GM12873 (cell line): ENCODE results near the gene TBC1D5.

Experiments used
- TF ChIP-seq, protein P1 (sequence below): IDR thresholded peaks from 2 replicates; pipeline ENCODE4 v1.5.1; 2012; ENCODE audit warnings: low read depth, mild to moderate bottlenecking, moderate library complexity, low read length, control low read depth; ENCODE audit not compliant: insufficient read depth; ENCODE audit errors: missing control alignments

The TBC1D5 gene

DNA sequence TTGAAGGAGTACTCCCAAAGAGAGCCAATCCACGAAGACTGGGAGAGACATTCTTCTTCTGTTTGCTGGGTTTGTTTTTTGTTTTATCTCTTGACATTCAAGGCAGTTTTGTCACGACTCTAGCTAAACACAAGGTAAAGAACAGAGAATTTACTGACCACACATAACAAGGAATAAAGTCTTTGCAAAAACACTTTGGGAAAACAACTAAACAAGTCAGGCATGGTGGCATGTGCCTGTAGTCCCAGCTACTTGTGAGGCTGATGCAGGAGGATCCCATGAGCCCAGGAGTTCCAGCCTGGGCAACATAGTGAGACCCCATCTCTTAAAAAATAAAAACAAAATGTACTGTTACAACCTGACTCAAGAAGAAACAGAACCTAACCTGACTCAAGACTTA is 28.0 kb downstream of the TBC1D5 start:
- TF ChIP-seq, protein P1, sequence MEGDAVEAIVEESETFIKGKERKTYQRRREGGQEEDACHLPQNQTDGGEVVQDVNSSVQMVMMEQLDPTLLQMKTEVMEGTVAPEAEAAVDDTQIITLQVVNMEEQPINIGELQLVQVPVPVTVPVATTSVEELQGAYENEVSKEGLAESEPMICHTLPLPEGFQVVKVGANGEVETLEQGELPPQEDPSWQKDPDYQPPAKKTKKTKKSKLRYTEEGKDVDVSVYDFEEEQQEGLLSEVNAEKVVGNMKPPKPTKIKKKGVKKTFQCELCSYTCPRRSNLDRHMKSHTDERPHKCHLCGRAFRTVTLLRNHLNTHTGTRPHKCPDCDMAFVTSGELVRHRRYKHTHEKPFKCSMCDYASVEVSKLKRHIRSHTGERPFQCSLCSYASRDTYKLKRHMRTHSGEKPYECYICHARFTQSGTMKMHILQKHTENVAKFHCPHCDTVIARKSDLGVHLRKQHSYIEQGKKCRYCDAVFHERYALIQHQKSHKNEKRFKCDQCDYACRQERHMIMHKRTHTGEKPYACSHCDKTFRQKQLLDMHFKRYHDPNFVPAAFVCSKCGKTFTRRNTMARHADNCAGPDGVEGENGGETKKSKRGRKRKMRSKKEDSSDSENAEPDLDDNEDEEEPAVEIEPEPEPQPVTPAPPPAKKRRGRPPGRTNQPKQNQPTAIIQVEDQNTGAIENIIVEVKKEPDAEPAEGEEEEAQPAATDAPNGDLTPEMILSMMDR = no peak

DNA sequence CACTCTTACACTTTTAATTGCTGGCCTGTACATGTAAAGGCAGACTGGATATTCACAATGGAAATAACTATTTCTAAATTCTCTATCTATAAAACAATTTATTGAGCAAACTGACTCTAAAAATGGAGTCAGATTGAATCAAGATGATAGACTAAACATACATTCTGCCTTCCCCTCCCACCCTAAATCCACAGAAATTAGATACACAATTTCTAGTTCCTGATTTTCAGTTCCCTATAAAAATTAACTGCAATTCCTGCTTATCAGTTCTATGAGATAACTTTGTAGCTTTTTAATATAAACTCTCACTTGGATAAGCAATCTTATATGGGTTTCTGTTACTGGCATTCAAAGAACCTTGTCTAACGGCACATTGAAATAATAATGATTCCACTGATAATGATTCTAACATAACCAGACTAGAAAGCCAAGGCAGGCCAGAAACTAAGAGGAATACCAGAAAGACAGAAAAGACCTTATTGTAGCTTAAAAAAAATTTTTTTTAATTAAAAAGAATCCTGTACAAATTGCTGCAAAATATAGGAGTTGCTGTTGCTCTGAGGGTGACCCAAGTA is 33.1 kb downstream of the TBC1D5 start:
- TF ChIP-seq, protein P1 = no peak

DNA sequence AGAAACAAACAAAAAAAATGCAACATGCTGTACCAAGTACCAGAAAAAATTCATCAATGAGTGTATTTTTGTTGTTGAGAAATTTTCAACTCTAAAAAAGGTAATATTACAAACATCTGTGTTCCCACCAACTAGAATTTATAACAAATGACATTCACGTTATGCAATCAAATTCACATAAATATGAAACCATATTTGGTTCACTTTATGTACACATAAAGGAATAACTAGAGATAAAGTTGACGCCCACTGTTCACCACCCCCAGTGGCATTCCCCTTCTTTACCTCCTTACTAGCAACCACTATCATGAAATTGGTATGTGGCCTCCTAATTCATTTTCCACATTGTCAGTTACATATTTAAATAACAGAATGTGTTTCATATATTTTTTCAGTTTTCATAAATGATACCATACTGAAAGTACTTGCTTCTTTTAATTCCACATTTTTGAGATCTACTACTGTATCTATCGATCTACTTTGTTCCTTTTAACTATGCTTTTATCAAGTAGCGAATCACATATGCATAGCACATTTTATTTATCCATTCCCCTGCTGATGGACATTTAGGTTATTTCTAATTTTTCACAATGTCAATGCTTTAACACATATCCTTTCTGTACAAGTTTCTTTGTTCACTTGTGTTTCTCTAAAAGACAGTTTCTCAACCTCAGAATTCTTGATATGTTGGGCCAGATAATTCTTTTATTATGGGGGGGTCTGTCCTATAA is 34.5 kb downstream of the TBC1D5 start:
- TF ChIP-seq, protein P1 = no peak

DNA sequence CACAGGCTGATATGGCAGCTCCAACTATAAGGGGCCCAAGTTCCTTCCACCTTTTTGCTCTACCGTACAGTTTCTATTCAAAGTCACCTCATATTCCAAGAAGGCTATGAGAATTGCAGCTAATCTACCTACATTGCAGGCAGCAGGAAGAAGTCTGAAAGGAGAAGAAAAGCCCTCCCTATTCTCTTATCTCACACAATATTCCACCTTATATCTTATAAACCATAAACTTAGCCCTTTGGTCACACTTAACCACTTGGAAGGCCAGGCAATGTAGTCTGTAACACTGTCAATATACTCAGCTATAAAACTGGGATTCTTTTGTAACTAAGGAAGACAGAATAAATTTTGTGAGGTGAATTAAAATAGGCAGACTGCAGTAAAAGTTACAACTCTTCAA is 54.9 kb downstream of the TBC1D5 start:
- TF ChIP-seq, protein P1 = no peak

DNA sequence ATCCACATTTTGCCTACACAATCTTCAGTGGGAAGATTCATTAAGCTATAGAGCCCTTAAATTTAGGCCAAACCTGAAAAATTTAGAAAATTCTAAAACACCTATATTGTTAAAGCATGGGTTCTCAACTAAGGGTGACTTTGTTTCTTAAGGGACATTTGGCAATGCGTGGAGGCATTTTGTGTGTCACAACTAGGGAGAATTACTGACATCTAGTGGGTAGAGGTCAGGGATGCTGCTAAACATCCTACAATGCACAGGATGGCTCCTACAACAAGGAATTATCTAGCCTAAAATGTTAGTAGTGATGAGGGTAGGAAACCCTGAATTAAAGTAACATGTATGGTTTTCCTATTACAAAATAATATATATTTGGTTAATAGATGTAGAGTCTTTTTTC is 55.8 kb downstream of the TBC1D5 start:
- TF ChIP-seq, protein P1 = peak; percentile 16

DNA sequence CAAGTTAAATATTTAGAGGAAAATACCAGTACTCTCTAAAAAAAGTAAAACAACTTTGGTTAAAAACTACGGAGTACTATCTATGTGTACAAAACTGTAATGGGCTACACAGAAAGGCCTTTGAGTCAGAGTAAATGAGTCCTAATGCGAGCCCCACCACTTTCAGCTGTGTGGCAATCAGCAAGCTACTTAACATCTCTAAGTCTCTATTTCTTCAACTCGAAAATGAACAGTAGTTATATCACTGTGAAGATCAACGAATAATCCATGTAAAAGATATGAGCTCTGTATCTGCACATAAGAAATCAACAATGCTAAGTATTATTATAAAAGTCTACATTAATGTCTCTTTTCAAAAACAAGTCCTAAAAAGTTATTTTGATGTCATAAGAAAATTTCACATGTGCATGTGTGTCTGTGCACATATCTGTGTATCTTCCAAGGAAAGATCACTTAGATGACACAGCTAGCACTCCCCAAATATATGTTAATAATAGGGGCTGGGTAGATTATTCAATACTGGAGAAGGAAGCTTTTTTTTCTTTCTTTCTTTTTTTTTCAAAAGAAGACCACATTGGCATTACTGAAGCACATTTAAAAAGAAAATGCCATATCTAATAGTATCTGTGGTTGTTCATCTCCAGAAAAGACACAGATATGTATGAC is 58.8 kb downstream of the TBC1D5 start:
- TF ChIP-seq, protein P1 = no peak

DNA sequence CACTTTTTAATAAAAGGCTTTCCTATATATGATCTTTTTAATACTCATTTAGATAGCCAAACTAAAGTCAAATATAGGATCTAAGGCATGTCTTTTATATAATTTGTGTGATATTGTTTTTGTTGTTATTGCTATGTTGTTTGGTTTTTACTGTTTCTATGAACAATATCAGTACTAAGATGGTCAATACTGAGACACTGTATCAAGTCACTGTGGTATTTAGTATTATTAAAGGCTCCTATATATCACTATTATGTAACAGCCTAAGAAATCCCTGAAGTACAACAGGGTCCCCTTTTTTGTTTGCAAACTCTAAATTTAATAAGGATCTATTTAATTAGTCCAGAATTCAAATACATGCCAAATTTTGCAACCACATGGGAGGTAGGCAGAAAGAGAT is 61.9 kb downstream of the TBC1D5 start:
- TF ChIP-seq, protein P1 = no peak
